ENCODE data around the gene KIF5B. TPM values are rescaled to one million over a fixed set of nuclear protein-coding genes. Genes with fewer than 3 reads are reported as not detected.

KIF5B gene
- total RNA-seq, 1 experiment from 2014 or later = 63.2 TPM

DNA sequence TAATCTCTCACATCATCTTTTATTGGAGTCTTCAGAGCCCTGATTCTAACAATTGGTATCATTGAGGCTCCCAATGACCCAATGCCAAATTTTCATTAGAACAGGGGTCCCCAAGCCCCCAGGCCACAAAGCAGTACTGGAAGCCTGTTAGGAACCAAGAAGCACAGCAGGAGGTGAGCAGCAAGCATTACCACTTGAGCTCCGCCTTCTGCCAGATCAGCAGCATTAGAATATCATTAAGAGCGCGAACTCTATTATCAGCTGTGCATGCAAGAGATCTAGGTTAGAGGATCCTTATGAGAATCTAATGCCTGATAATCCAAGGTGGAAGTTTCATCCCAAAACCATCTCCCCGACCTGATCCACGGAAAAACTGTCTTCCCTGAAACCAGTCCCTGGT is 23.1 kb downstream of the KIF5B start:
- POLR2A ChIA-PET = no interaction called here
- Mint-ChIP-seq H3K4me1 (0 out of 2 replicates have a peak, but pooled peaks cover 8% of the 10 kb centered on the region), H3K4me3 (no peak overlapping the region), H3K36me3 (peaks cover 95% of the 10 kb centered on the region), H3K27ac (no peak overlapping the region), H3K9me3 (no peaks in the 10 kb centered on the region), H3K27me3 (ENCODE audit: low read depth) (no peaks in the 10 kb centered on the region)
- ATAC-seq (no peak), DNase-seq (ENCODE audit: low spot score) (no peak)
- TF ChIP-seq OVOL2 (CRISPR knock-in tag; IDR thresholded peaks at IDR 0.05; ENCODE audit: borderline replicate concordance) = no peak
- TF ChIP-seq, protein P1, sequence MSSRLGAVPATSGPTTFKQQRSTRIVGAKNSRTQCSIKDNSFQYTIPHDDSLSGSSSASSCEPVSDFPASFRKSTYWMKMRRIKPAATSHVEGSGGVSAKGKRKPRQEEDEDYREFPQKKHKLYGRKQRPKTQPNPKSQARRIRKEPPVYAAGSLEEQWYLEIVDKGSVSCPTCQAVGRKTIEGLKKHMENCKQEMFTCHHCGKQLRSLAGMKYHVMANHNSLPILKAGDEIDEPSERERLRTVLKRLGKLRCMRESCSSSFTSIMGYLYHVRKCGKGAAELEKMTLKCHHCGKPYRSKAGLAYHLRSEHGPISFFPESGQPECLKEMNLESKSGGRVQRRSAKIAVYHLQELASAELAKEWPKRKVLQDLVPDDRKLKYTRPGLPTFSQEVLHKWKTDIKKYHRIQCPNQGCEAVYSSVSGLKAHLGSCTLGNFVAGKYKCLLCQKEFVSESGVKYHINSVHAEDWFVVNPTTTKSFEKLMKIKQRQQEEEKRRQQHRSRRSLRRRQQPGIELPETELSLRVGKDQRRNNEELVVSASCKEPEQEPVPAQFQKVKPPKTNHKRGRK (CRISPR knock-in tag; IDR thresholded peaks at IDR 0.05; ENCODE audit: borderline replicate concordance) = no peak
- TF ChIP-seq, protein P2, sequence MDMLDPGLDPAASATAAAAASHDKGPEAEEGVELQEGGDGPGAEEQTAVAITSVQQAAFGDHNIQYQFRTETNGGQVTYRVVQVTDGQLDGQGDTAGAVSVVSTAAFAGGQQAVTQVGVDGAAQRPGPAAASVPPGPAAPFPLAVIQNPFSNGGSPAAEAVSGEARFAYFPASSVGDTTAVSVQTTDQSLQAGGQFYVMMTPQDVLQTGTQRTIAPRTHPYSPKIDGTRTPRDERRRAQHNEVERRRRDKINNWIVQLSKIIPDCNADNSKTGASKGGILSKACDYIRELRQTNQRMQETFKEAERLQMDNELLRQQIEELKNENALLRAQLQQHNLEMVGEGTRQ (CRISPR knock-in tag; IDR thresholded peaks at IDR 0.05) = no peak
- TF ChIP-seq TCF7 (CRISPR knock-in tag; IDR thresholded peaks at IDR 0.05; ENCODE audit: low read depth) = no peak
- no peak for TF ChIP-seq HMGA2 (CRISPR knock-in tag; IDR thresholded peaks at IDR 0.05)
- TF ChIP-seq FOXP1 (CRISPR knock-in tag; IDR thresholded peaks at IDR 0.05; ENCODE audit: borderline replicate concordance) = no peak
- TF ChIP-seq ZNF416 (CRISPR knock-in tag; IDR thresholded peaks at IDR 0.05) = no peak
- TF ChIP-seq, protein P3, sequence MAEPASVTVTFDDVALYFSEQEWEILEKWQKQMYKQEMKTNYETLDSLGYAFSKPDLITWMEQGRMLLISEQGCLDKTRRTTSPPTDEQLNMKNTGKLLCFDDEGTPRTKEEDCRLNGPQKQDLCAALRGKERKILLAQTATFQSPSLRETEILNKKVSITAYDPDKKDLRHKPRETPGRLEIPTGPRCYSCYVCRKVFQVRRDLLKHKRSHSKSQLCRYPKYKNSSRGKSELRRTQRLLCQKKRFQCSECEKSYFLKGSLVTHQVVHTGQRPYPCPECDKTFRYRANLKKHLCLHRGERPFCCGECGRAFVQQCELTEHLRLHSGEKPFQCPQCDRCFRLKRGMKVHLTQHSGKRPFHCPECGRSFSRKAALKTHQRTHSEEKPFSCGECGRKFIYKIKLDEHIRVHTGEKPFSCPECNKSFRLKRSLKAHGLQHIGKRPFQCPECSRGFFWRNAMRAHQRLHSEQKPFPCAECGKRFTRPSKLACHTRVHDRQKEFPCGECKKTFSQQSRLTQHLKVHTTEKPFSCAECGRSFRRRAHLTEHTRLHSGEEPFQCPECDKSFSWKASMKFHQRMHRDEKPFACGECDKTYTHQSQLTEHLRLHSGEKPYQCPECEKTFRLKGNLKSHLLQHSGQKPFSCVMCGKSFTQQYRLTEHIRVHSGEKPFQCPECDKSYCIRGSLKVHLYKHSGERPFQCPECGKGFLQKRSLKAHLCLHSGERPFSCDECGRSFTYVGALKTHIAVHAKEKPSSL (CRISPR knock-in tag; conservative IDR thresholded peaks at IDR 0.05) = no peak
- TF ChIP-seq NFE2L1 (CRISPR knock-in tag; IDR thresholded peaks at IDR 0.05) = no peak
- TF ChIP-seq RORB (CRISPR knock-in tag; IDR thresholded peaks at IDR 0.05) = no peak
- TF ChIP-seq, protein P4, sequence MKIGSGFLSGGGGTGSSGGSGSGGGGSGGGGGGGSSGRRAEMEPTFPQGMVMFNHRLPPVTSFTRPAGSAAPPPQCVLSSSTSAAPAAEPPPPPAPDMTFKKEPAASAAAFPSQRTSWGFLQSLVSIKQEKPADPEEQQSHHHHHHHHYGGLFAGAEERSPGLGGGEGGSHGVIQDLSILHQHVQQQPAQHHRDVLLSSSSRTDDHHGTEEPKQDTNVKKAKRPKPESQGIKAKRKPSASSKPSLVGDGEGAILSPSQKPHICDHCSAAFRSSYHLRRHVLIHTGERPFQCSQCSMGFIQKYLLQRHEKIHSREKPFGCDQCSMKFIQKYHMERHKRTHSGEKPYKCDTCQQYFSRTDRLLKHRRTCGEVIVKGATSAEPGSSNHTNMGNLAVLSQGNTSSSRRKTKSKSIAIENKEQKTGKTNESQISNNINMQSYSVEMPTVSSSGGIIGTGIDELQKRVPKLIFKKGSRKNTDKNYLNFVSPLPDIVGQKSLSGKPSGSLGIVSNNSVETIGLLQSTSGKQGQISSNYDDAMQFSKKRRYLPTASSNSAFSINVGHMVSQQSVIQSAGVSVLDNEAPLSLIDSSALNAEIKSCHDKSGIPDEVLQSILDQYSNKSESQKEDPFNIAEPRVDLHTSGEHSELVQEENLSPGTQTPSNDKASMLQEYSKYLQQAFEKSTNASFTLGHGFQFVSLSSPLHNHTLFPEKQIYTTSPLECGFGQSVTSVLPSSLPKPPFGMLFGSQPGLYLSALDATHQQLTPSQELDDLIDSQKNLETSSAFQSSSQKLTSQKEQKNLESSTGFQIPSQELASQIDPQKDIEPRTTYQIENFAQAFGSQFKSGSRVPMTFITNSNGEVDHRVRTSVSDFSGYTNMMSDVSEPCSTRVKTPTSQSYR (CRISPR knock-in tag; IDR thresholded peaks at IDR 0.05) = no peak
- no peak for TF ChIP-seq NR1H2 (CRISPR knock-in tag; IDR thresholded peaks at IDR 0.05)
- TF ChIP-seq NR2C2 (CRISPR knock-in tag; IDR thresholded peaks at IDR 0.05) = no peak
- no peak for TF ChIP-seq ZNF263 (CRISPR knock-in tag; IDR thresholded peaks at IDR 0.05; ENCODE audit: low read depth)
- no peak for TF ChIP-seq ELF4 (CRISPR knock-in tag; IDR thresholded peaks at IDR 0.05; ENCODE audit: low read depth)
- TF ChIP-seq ETV6 (CRISPR knock-in tag; IDR thresholded peaks at IDR 0.05) = no peak
- CTCF ChIA-PET = no interaction called here

DNA sequence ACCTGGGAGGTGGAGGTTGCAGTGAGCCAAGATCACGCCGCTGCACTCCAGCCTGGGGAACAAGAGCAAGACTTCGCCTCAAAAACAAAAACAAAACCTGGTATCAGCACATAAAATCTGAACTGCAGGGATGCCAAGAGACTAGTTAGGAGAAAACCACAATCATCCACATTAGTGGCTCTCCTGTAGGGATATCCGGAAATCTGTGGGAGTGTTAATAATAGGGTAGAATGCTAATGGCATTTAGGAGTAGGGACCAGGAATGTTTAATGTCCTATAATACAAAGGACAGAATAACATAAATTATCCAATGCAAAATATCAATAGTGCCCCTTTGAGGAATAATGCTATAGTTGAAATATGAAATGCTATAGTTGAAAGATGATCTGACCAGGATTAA is 24.3 kb downstream of the KIF5B start:
- 0 out of 2 replicates have a peak, but pooled peaks cover 8% of the 10 kb centered on the region for H3K4me1 Mint-ChIP-seq
- no peaks in the 10 kb centered on the region for H3K9me3 Mint-ChIP-seq
- ChIA-PET POLR2A (no interaction called here), CTCF (no interaction called here)
- peak overlapping the region; percentile 26 for H3K27ac Mint-ChIP-seq
- H3K36me3 Mint-ChIP-seq = peaks cover 94% of the 10 kb centered on the region
- no peaks in the 10 kb centered on the region for H3K27me3 Mint-ChIP-seq (ENCODE audit: low read depth)
- H3K4me3 Mint-ChIP-seq = no peak overlapping the region
- DNase-seq (ENCODE audit: low spot score) (no peak), ATAC-seq (no peak)
- TF ChIP-seq NR3C1 (CRISPR knock-in tag; conservative IDR thresholded peaks at IDR 0.05; ENCODE audit: low read depth) (no peak), GRHL2 (CRISPR knock-in tag; IDR thresholded peaks at IDR 0.05; ENCODE audit: insufficient replicate concordance, severe bottlenecking) (no peak), OVOL2 (CRISPR knock-in tag; IDR thresholded peaks at IDR 0.05; ENCODE audit: borderline replicate concordance) (no peak), ZNF219 (CRISPR knock-in tag; IDR thresholded peaks at IDR 0.05; ENCODE audit: borderline replicate concordance) (no peak), ZBTB21 (CRISPR knock-in tag; IDR thresholded peaks at IDR 0.05; ENCODE audit: borderline replicate concordance) (no peak), CREM (CRISPR knock-in tag; IDR thresholded peaks at IDR 0.05) (no peak)
- TF ChIP-seq, protein P5, sequence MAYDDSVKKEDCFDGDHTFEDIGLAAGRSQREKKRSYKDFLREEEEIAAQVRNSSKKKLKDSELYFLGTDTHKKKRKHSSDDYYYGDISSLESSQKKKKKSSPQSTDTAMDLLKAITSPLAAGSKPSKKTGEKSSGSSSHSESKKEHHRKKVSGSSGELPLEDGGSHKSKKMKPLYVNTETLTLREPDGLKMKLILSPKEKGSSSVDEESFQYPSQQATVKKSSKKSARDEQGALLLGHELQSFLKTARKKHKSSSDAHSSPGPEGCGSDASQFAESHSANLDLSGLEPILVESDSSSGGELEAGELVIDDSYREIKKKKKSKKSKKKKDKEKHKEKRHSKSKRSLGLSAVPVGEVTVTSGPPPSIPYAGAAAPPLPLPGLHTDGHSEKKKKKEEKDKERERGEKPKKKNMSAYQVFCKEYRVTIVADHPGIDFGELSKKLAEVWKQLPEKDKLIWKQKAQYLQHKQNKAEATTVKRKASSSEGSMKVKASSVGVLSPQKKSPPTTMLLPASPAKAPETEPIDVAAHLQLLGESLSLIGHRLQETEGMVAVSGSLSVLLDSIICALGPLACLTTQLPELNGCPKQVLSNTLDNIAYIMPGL (CRISPR knock-in tag; IDR thresholded peaks at IDR 0.05) = no peak
- TF ChIP-seq, protein P6, sequence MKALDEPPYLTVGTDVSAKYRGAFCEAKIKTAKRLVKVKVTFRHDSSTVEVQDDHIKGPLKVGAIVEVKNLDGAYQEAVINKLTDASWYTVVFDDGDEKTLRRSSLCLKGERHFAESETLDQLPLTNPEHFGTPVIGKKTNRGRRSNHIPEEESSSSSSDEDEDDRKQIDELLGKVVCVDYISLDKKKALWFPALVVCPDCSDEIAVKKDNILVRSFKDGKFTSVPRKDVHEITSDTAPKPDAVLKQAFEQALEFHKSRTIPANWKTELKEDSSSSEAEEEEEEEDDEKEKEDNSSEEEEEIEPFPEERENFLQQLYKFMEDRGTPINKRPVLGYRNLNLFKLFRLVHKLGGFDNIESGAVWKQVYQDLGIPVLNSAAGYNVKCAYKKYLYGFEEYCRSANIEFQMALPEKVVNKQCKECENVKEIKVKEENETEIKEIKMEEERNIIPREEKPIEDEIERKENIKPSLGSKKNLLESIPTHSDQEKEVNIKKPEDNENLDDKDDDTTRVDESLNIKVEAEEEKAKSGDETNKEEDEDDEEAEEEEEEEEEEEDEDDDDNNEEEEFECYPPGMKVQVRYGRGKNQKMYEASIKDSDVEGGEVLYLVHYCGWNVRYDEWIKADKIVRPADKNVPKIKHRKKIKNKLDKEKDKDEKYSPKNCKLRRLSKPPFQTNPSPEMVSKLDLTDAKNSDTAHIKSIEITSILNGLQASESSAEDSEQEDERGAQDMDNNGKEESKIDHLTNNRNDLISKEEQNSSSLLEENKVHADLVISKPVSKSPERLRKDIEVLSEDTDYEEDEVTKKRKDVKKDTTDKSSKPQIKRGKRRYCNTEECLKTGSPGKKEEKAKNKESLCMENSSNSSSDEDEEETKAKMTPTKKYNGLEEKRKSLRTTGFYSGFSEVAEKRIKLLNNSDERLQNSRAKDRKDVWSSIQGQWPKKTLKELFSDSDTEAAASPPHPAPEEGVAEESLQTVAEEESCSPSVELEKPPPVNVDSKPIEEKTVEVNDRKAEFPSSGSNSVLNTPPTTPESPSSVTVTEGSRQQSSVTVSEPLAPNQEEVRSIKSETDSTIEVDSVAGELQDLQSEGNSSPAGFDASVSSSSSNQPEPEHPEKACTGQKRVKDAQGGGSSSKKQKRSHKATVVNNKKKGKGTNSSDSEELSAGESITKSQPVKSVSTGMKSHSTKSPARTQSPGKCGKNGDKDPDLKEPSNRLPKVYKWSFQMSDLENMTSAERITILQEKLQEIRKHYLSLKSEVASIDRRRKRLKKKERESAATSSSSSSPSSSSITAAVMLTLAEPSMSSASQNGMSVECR (CRISPR knock-in tag; IDR thresholded peaks at IDR 0.05; ENCODE audit: borderline replicate concordance) = no peak
